Measurements from ENCODE around the gene RAPGEF4.
"Not testable (repeated sequence)": the region's sequence is repeated elsewhere in the genome, so short reads cannot be mapped to it uniquely, and the experiment has no call there.

Gene RAPGEF4

DNA sequence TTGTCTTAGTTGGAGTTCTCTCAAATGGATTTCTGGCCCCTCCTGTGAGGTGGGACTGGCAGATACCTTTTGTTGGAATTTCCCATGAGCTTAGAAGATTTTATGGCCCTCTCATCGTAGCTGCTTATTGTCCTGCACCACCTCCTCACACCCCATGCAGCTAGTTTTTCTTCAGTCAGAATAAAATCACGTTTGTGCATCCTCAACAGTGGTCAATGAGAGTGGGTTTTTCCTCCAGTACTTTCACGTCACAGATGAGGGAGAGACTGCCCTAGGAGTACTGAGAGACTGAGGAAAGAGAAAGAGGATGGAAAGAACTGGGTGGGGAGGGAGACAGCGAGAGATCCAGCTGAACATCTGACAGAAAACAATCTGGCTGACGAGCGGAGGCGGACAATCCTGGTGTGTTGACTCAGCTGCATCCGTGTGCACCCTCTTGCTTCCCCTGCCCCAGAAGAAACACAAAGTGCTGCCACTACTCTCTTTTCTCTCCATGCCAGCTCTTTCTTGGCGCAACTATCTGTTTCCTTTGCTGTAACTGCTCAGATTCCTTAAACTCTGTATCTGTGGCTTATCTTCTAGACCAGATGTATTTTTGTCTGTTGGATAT lies 7.4 kb downstream of the RAPGEF4 start:
- Histone ChIP-seq H3K4me1 (ENCODE audit: insufficient read depth, low read length) (no peaks in the 10 kb centered on the region), H4K20me1 (ENCODE audit: insufficient read depth, low read length) (no peaks in the 10 kb centered on the region), H3K79me2 (ENCODE audit: insufficient read depth, low read length) (no peaks in the 10 kb centered on the region), H3K9me3 (ENCODE audit: insufficient read depth, low read length, severe bottlenecking) (no peaks in the 10 kb centered on the region), H3K4me3 (ENCODE audit: low read depth in 1 of 2, low read length in 2 of 2) (no peak overlapping the region), H3K36me3 (ENCODE audit: insufficient read depth, low read length) (no peaks in the 10 kb centered on the region), H3K27me3 (ENCODE audit: insufficient read depth, low read length, poor library complexity) (no peaks in the 10 kb centered on the region), H2AFZ (ENCODE audit: low read depth, low read length) (no peak overlapping the region), H3K9ac (ENCODE audit: low read depth, low read length) (no peak overlapping the region), H3K27ac (ENCODE audit: low read length) (no peak overlapping the region), H3K4me2 (ENCODE audit: insufficient read depth, low read length) (no peak overlapping the region)
- TF ChIP-seq, protein P1, sequence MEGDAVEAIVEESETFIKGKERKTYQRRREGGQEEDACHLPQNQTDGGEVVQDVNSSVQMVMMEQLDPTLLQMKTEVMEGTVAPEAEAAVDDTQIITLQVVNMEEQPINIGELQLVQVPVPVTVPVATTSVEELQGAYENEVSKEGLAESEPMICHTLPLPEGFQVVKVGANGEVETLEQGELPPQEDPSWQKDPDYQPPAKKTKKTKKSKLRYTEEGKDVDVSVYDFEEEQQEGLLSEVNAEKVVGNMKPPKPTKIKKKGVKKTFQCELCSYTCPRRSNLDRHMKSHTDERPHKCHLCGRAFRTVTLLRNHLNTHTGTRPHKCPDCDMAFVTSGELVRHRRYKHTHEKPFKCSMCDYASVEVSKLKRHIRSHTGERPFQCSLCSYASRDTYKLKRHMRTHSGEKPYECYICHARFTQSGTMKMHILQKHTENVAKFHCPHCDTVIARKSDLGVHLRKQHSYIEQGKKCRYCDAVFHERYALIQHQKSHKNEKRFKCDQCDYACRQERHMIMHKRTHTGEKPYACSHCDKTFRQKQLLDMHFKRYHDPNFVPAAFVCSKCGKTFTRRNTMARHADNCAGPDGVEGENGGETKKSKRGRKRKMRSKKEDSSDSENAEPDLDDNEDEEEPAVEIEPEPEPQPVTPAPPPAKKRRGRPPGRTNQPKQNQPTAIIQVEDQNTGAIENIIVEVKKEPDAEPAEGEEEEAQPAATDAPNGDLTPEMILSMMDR (IDR thresholded peaks at IDR 0.05; ENCODE audit: borderline replicate concordance, extremely low read depth, low read length, poor library complexity, severe bottlenecking), result no peak
- TF ChIP-seq EZH2 (IDR thresholded peaks at IDR 0.05; ENCODE audit: borderline replicate concordance, low read depth, low read length, severe bottlenecking), result no peak
- ATAC-seq (ENCODE audit: insufficient read depth, low read depth) (no peak), DNase-seq (no peak)

DNA sequence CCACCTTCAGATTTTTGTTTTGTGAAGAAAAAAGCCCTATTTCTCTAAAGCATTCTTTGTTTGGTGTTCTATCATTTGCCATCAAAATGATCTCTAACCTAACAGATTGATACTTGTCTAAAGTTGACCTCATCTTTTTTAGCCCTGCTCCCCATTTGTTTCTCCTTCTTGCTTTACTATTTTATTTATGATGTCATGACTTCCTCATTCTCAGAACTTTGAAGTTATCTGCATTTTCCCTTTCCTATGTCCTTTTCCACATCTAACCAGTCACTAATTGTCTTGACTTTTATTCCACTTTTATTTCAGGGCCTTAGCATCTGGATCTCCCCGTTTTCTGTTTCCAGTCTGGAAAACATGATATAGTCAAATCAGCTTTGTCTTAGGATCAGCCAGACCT lies 8.3 kb downstream of the RAPGEF4 start:
- no peaks in the 10 kb centered on the region for H3K79me2 ChIP-seq (ENCODE audit: insufficient read depth, low read length)
- no peak overlapping the region for H2AFZ ChIP-seq (ENCODE audit: low read depth, low read length)
- ATAC-seq (ENCODE audit: insufficient read depth, low read depth), result no peak
- no peaks in the 10 kb centered on the region for H4K20me1 ChIP-seq (ENCODE audit: insufficient read depth, low read length)
- no peak for DNase-seq
- H3K36me3 ChIP-seq (ENCODE audit: insufficient read depth, low read length), result no peaks in the 10 kb centered on the region
- H3K9ac ChIP-seq (ENCODE audit: low read depth, low read length), result no peak overlapping the region
- no peaks in the 10 kb centered on the region for H3K9me3 ChIP-seq (ENCODE audit: insufficient read depth, low read length, severe bottlenecking)
- H3K4me1 ChIP-seq (ENCODE audit: insufficient read depth, low read length), result no peaks in the 10 kb centered on the region
- no peak overlapping the region for H3K27ac ChIP-seq (ENCODE audit: low read length)
- no peak overlapping the region for H3K4me3 ChIP-seq (ENCODE audit: low read depth in 1 of 2, low read length in 2 of 2)
- no peak overlapping the region for H3K4me2 ChIP-seq (ENCODE audit: insufficient read depth, low read length)
- H3K27me3 ChIP-seq (ENCODE audit: insufficient read depth, low read length, poor library complexity), result no peaks in the 10 kb centered on the region
- TF ChIP-seq, protein P1 (IDR thresholded peaks at IDR 0.05; ENCODE audit: borderline replicate concordance, extremely low read depth, low read length, poor library complexity, severe bottlenecking), result no peak
- no peak for TF ChIP-seq EZH2 (IDR thresholded peaks at IDR 0.05; ENCODE audit: borderline replicate concordance, low read depth, low read length, severe bottlenecking)

DNA sequence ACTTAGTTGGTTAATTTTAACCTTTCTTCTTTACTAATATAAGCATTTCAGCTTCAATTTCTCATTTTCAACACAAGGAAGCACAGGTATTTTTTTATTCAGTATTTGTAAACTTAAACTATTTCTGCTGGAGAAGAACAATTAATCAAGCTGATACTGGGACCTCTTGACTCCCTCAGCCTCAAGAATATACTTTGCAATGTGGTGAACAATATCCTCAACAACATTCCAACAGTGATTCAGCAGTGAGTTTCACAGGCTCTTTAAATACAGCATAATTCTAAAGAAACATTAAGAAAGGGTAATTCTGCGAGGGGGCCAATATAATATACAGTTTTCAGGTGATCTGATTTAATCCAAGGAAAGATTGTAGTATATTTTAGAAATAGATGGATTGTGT lies 10.0 kb downstream of the RAPGEF4 start:
- TF ChIP-seq, protein P1 (IDR thresholded peaks at IDR 0.05; ENCODE audit: borderline replicate concordance, extremely low read depth, low read length, poor library complexity, severe bottlenecking), result no peak
- TF ChIP-seq EZH2 (IDR thresholded peaks at IDR 0.05; ENCODE audit: borderline replicate concordance, low read depth, low read length, severe bottlenecking), result no peak
- no peak for ATAC-seq (ENCODE audit: insufficient read depth, low read depth)

DNA sequence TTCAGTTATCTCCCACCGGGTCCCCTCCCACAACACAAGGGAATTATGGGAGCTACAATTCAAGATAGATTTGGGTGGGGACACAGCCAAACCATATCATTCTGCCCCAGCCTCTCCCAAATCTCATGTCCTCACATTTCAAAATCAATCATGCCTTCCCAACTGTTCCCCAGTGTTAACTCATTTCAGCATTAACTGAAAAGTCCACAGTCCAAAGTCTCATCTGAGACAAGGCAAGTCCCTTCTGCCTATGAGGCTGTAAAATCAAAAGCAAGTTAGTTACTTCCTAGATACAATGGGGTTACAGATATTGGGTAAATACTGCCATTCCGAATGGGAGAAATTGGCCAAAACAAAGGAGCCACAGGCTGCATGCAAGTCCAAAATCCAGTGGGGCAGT lies 12.9 kb downstream of the RAPGEF4 start:
- H3K4me3 ChIP-seq (ENCODE audit: low read depth in 1 of 2, low read length in 2 of 2); H3K27me3 ChIP-seq (ENCODE audit: insufficient read depth, low read length, poor library complexity); H3K4me1 ChIP-seq (ENCODE audit: insufficient read depth, low read length); H3K79me2 ChIP-seq (ENCODE audit: insufficient read depth, low read length); H3K9me3 ChIP-seq (ENCODE audit: insufficient read depth, low read length, severe bottlenecking); ATAC-seq (ENCODE audit: insufficient read depth, low read depth); H3K27ac ChIP-seq (ENCODE audit: low read length); H4K20me1 ChIP-seq (ENCODE audit: insufficient read depth, low read length); H3K4me2 ChIP-seq (ENCODE audit: insufficient read depth, low read length); DNase-seq; H3K36me3 ChIP-seq (ENCODE audit: insufficient read depth, low read length); H2AFZ ChIP-seq (ENCODE audit: low read depth, low read length); H3K9ac ChIP-seq (ENCODE audit: low read depth, low read length): not testable (repeated sequence)

More for the DNA sequence above, 10.0 kb downstream of the RAPGEF4 start:
- no peaks in the 10 kb centered on the region for H3K27me3 ChIP-seq (ENCODE audit: insufficient read depth, low read length, poor library complexity)
- no peaks in the 10 kb centered on the region for H3K36me3 ChIP-seq (ENCODE audit: insufficient read depth, low read length)
- H3K4me2 ChIP-seq (ENCODE audit: insufficient read depth, low read length), result no peak overlapping the region
- H3K9me3 ChIP-seq (ENCODE audit: insufficient read depth, low read length, severe bottlenecking), result no peaks in the 10 kb centered on the region
- no peak overlapping the region for H3K4me3 ChIP-seq (ENCODE audit: low read depth in 1 of 2, low read length in 2 of 2)
- H3K9ac ChIP-seq (ENCODE audit: low read depth, low read length), result no peak overlapping the region
- no peak for DNase-seq
- H2AFZ ChIP-seq (ENCODE audit: low read depth, low read length), result no peak overlapping the region
- H4K20me1 ChIP-seq (ENCODE audit: insufficient read depth, low read length), result no peaks in the 10 kb centered on the region
- no peaks in the 10 kb centered on the region for H3K4me1 ChIP-seq (ENCODE audit: insufficient read depth, low read length)
- H3K27ac ChIP-seq (ENCODE audit: low read length), result no peak overlapping the region
- H3K79me2 ChIP-seq (ENCODE audit: insufficient read depth, low read length), result no peaks in the 10 kb centered on the region

All from DND-41 (cell line).